ENCODE results near the gene AKAIN1.

GRCh38 chr18:5197032-5197434 is at the start of gene AKAIN1:
- TF ChIP-seq CTCF (IDR thresholded peaks at IDR 0.05): no peak
- TF ChIP-seq POLR2A (IDR thresholded peaks at IDR 0.05; ENCODE audit: low read depth): no peak
- no peak for TF ChIP-seq POLR2AphosphoS5 (IDR thresholded peaks at IDR 0.05)
- TF ChIP-seq EP300 (IDR thresholded peaks at IDR 0.05): no peak
